Measurements from ENCODE around the gene TMEM213.

Gene TMEM213

GRCh38 chr7:138813945-138814344, 16.2 kb downstream of the TMEM213 start:
- H3K4me3 ChIP-seq (ENCODE audit: low read length) = no peak overlapping the region
- no peak for DNase-seq (ENCODE audit: low read depth)
- no peak for TF ChIP-seq CTCF (conservative IDR thresholded peaks at IDR 0.05; ENCODE audit: low read depth, low read length)

GRCh38 chr7:138814816-138815332, 17.1 kb downstream of the TMEM213 start:
- no peak for TF ChIP-seq CTCF (conservative IDR thresholded peaks at IDR 0.05; ENCODE audit: low read depth, low read length)
- H3K4me3 ChIP-seq (ENCODE audit: low read length) = no peak overlapping the region
- no peak for DNase-seq (ENCODE audit: low read depth)

DNA sequence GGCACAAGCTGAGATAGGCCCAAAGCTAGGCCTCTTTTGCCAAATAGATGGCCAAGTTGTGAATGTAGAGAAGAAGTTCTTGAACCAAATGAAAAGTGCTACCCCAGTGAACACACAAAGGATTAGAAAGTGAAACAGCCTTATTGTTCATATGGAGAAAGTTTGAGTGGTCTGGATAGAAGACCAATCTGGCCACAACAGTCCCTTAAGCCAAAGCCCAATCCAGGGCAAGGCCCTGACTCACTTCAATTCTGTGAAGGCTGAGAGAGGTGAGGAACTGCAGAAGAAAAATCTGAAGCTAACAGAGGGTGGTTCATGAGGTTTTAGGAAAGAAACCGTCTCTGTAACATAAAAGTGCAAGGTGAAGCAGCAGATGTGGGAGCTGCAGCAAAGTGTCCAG, 18.9 kb downstream of the TMEM213 start:
- no peak for DNase-seq (ENCODE audit: low read depth)
- no peak overlapping the region for H3K4me3 ChIP-seq (ENCODE audit: low read length)
- no peak for TF ChIP-seq CTCF (conservative IDR thresholded peaks at IDR 0.05; ENCODE audit: low read depth, low read length)

- TF ChIP-seq CTCF (conservative IDR thresholded peaks at IDR 0.05; ENCODE audit: low read depth, low read length) = no peak
- DNase-seq (ENCODE audit: low read depth) = no peak
- H3K4me3 ChIP-seq (ENCODE audit: low read length) = no peak overlapping the region
These were observed 21.8 kb downstream of the TMEM213 start for GRCh38 chr7:138819625-138820024.

DNA sequence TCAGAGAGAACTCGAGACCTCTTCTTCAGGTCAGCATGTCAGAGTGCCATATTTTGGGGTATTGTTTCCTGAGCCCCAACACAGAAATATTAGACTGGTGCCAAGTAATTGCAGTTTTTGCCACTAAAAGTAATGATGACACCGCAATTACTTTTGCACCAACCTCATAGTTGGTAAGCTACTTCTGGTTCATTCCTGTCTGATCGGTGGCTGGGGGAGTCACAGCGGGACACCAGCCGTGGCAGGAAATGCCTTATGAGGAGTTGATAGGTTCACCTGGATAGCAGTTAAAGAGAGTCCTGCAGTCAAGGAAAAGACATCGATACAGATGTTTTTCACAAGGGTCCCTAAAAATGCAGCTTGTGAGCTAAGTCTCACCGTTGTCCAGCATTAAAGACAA, 24.1 kb downstream of the TMEM213 start:
- no peak overlapping the region for H3K4me3 ChIP-seq (ENCODE audit: low read length)
- no peak for DNase-seq (ENCODE audit: low read depth)
- TF ChIP-seq CTCF (conservative IDR thresholded peaks at IDR 0.05; ENCODE audit: low read depth, low read length) = no peak

DNA sequence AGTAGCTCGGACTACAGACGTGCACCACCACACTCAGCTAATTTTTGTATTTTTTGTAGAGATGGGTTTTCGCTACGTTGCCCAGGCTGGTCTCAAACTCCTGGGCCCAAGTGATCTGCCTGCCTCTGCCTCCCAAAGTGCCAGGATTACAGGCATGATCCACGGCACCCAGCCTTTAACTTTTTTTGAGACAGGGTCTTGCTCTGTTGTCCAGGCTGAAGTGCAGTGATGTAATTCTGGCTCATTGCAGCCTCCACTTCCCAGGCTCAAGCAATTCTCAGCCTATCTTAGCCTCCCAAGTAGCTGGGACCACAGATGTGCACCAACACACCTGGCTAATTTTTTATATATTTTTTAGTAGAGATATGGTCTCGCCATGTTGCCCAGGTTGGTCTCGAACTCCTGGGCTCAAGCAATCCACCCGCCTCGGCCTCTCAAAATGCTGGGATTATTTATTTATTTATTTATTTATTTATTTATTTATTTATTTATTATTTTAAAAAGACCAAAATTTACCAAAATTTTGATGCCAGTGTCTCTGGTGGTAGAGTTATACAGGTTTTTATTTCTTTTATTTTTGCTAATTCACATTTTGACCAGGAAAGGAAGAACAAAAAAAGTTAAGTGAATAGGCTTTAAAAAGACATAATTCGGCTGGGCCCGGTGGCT, 25.2 kb downstream of the TMEM213 start:
- TF ChIP-seq CTCF (conservative IDR thresholded peaks at IDR 0.05; ENCODE audit: low read depth, low read length) = no peak
- DNase-seq (ENCODE audit: low read depth) = no peak
- no peak overlapping the region for H3K4me3 ChIP-seq (ENCODE audit: low read length)

DNA sequence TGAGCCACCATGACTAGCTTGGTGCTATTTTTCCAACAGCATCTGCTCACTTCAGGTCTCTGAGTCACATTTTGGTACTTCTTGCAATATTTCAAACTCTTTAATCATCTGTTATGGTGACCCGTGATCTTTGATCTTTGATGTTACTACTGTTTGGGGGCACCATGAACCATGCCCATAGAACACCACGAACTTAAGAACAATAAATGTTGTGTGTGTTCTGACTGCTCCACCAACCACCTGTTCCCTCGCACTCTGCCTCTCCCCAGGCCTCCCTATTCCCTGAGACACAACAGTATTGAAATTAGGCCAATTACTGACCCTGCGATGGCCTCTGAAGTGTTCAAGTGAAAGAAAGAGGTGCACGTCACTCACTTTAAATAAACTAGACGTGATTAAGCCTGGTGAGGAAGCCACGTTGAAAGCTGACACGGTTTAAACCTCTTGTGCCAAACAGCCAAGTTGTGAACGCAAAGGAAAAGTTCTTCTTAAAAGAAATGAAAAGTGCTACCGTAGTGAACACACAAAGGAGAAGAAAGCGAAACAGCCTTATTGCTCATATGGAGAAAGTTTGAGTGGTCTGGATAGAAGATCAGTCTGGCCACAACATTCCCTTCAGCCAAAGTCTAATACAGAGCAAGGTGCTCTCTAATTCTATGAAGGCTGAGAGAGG, 27.4 kb downstream of the TMEM213 start:
- TF ChIP-seq CTCF (conservative IDR thresholded peaks at IDR 0.05; ENCODE audit: low read depth, low read length) = no peak
- no peak overlapping the region for H3K4me3 ChIP-seq (ENCODE audit: low read length)
- DNase-seq (ENCODE audit: low read depth) = no peak

All from retinal pigment epithelial cell (primary cell).